Measurements from ENCODE around the gene PIWIL1.

GRCh38 chr12:130338794-130339601, 1.3 kb downstream of the PIWIL1 start:
- TF ChIP-seq CTCF (conservative IDR thresholded peaks at IDR 0.05; ENCODE audit: low read depth, low read length) (no peak), EZH2 (IDR thresholded peaks at IDR 0.05; ENCODE audit: low read length, unreplicated experiment) (no peak), EZH2phosphoT487 (IDR thresholded peaks at IDR 0.05; ENCODE audit: borderline replicate concordance, low read length) (no peak)

Data from PC-3 (cell line).